Anterior cingulate cortex (tissue), 58 donors: Measurements from ENCODE around the gene ECM1.
A peak's percentile ranks its signal among the peaks of the same experiment; 100 is the strongest.

Experiments
- DNase-seq, 58 donors: peaks; one replicate each; lab custom pipeline; 2025; lab: John Stamatoyannopoulos, UW

ECM1 gene

DNA sequence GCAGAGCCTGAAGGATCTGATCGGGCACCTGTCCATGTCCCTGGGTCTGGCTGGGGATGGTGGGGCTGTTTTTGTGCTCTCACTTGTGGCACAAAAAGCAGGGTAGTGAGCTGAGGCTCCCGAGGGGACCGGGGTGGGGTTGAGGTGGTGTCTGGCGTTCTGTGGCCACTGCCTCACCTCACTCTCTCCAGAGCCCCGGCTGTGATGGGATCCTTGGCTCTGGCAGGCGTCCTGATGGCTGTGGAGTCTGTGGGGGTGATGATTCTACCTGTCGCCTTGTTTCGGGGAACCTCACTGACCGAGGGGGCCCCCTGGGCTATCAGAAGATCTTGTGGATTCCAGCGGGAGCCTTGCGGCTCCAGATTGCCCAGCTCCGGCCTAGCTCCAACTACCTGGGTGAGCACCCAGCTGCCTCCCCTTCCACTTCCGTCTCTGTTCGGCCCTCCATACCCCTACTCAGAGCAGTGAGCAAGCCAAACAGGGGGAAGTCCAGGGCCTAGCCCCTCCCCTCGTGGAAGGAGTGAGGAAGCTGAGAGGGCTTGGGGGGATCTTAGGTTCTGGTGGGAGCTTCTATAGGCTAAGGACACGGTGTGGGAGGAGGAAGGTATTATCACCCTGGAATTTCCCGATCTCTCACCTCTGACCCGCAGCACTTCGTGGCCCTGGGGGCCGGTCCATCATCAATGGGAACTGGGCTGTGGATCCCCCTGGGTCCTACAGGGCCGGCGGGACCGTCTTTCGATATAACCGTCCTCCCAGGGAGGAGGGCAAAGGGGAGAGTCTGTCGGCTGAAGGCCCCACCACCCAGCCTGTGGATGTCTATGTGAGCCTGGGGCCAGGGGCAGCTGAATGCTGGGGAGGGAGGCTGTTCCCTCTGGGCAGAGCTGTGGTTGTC is 48.3 kb downstream of the ECM1 start:
- DNase-seq = no peak

DNA sequence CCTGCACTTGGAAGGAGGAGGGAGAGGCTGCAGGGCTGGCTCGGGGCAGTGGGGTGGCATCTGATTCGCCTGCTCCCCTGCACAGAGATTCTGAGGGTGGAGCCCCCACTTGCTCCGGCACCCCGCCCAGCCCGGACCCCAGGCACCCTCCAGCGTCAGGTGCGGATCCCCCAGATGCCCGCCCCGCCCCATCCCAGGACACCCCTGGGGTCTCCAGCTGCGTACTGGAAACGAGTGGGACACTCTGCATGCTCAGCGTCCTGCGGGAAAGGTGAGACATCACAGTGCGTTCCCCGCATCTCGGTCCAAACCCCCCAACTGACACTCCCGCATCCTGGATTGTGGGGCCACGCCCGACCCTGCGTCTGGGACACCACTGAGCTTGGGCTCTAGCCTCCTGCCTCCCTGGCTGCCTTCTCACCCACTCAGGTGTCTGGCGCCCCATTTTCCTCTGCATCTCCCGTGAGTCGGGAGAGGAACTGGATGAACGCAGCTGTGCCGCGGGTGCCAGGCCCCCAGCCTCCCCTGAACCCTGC is 49.2 kb downstream of the ECM1 start:
- no peak for DNase-seq

DNA sequence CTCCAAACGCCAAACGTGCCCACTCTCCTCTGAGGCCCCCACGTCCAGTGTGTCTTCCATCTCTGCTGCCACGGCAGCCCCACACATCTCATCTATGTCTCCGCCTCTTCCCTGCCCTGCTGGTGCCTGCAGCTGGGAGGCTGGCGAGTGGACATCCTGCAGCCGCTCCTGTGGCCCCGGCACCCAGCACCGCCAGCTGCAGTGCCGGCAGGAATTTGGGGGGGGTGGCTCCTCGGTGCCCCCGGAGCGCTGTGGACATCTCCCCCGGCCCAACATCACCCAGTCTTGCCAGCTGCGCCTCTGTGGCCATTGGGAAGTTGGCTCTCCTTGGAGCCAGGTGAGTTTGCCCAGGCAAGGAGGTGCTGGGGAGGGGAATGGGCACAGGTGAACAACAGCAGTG is 49.9 kb downstream of the ECM1 start:
- no peak for DNase-seq

DNA sequence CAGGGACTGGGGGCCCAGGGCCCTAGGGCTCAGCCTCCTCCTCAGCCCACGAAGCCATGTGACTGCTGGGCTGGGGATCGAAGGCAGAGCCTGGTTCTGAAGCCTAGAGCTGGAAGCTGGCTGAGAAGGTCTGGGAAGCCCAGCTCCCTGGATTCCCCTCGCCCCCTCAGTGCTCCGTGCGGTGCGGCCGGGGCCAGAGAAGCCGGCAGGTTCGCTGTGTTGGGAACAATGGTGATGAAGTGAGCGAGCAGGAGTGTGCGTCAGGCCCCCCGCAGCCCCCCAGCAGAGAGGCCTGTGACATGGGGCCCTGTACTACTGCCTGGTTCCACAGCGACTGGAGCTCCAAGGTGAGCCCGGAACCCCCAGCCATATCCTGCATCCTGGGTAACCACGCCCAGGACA is 50.4 kb downstream of the ECM1 start:
- DNase-seq = no peak

DNA sequence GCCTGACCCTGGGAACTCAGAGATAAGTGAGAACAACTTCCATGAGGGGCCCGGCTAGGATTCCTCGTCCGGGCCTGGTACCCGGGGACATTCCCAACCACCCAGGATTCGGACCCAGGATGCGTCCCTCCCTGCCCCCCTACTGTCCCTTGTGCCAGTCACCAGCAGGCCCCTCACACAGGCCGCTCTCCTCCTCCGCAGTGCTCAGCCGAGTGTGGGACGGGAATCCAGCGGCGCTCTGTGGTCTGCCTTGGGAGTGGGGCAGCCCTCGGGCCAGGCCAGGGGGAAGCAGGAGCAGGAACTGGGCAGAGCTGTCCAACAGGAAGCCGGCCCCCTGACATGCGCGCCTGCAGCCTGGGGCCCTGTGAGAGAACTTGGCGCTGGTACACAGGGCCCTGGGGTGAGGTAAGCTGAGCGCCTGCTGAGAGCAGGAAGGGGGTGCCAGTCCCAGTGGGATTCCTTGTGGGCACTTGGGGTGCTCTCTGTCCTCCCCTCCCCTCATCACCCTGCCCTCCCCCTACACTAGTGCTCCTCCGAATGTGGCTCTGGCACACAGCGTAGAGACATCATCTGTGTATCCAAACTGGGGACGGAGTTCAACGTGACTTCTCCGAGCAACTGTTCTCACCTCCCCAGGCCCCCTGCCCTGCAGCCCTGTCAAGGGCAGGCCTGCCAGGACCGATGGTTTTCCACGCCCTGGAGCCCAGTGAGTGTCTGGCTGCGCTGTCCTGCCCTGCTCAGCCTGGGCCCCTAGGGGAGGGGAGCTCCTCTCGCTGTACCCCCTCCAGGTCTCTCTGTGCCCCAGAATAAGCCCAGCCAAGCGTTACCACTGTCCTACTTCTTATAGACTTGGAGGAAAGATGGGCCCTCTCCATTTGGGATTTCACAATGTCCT is 51.1 kb downstream of the ECM1 start:
- peak in 10 of 58 donors; percentile 7 to 30 (median 16) for DNase-seq

DNA sequence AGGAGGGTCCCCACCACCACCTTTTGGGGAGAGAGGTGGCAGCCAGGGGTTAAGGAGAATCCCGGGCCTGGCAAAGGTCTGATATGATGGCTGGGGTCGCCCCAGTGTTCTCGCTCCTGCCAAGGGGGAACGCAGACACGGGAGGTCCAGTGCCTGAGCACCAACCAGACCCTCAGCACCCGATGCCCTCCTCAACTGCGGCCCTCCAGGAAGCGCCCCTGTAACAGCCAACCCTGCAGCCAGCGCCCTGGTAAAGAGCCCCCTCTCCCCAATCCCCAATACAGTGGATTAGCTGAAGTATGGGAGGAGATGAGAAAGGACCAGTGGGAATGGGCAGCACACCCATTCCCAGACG is 51.7 kb downstream of the ECM1 start:
- DNase-seq = no peak

DNA sequence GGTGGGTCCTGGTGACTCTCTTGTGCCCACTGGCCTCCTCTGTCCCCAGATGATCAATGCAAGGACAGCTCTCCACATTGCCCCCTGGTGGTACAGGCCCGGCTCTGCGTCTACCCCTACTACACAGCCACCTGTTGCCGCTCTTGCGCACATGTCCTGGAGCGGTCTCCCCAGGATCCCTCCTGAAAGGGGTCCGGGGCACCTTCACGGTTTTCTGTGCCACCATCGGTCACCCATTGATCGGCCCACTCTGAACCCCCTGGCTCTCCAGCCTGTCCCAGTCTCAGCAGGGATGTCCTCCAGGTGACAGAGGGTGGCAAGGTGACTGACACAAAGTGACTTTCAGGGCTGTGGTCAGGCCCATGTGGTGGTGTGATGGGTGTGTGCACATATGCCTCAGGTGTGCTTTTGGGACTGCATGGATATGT is 52.1 kb downstream of the ECM1 start:
- peak in 44 of 58 donors; percentile 3 to 68 (median 32) for DNase-seq

DNA sequence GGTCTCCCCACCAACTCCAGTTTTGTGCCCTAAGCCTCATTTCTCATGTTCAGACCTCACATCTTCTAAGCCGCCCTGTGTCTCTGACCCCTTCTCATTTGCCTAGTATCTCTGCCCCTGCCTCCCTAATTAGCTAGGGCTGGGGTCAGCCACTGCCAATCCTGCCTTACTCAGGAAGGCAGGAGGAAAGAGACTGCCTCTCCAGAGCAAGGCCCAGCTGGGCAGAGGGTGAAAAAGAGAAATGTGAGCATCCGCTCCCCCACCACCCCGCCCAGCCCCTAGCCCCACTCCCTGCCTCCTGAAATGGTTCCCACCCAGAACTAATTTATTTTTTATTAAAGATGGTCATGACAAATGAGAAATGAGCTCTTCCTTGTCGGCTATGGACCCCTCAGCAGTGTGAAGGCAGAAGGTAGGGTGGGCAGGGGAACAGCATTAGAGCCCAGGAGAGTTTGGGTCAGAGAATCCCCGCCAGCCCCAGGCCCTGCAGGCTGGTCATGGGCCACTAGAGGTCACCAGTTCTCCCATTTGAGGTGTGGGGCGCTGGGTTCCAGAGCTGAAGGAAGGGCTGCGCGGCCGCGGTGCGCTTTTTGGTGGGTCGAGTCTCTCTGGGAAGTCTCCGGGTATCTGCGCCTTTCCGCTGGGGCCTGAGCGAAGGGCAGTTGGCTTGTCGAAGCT is 52.8 kb downstream of the ECM1 start:
- peak in 50 of 58 donors; percentile 56 to 93 (median 78) for DNase-seq

DNA sequence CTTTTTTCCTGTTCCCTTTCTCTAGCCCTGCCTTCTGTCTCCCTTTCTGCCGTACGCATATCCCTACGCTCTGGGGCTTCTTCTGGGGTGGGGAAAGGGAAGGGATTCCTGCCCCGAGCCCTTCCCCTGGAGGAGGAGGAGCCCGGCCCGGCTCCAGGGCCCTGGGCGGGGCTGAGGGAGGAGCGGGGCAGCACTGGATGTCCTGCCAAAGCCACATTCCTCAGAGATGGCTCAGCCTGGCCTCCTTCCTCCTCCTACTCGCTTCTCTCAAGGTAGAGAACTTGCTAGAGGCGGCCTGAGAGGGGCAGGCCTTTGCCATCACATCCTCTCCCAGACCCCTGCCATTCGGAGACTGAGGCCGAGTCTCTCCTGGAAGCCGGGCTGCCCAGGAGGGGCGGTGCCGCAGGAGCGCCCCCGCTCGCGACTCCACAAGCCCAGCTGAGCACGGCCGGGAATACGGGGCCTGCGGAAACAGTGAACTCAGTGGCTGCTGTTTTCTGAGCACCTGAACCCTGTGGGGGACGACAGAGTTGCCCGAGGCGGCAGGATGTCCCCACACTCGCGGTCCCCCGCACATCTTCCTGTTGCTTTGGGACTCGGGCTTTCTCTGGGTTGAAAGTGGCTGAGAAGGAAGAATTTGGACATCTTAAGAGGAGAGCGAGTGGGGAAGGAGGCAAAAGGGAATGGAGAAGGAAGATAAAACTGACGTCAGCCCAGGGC is 53.5 kb downstream of the ECM1 start:
- peak in 56 of 58 donors; percentile 46 to 94 (median 78) for DNase-seq

DNA sequence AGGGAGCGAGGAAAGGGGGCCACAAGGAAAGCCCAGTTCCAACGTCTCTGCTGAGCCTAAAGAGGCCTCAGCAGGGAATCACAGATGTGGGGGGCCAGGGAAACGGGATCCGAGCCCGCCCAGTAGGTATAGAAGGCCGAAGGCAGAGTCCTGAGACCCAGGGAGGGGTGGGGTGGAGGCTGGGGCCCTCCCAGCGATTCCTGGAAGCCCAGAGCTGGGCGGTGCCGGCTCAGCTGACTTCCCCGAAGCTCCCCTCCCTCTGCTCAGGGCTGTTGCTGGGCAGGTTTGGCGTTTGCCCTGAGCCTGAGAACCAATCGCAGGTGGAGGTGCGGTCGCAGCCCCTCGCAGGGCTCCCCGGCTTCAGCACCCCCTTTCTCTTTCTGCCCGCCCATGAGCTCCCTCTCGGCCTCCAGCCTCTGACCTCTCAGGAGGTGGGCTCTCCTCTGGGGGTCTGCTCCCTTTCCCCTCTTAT is 54.1 kb downstream of the ECM1 start:
- peak in 51 of 58 donors; percentile 15 to 83 (median 58) for DNase-seq

DNA sequence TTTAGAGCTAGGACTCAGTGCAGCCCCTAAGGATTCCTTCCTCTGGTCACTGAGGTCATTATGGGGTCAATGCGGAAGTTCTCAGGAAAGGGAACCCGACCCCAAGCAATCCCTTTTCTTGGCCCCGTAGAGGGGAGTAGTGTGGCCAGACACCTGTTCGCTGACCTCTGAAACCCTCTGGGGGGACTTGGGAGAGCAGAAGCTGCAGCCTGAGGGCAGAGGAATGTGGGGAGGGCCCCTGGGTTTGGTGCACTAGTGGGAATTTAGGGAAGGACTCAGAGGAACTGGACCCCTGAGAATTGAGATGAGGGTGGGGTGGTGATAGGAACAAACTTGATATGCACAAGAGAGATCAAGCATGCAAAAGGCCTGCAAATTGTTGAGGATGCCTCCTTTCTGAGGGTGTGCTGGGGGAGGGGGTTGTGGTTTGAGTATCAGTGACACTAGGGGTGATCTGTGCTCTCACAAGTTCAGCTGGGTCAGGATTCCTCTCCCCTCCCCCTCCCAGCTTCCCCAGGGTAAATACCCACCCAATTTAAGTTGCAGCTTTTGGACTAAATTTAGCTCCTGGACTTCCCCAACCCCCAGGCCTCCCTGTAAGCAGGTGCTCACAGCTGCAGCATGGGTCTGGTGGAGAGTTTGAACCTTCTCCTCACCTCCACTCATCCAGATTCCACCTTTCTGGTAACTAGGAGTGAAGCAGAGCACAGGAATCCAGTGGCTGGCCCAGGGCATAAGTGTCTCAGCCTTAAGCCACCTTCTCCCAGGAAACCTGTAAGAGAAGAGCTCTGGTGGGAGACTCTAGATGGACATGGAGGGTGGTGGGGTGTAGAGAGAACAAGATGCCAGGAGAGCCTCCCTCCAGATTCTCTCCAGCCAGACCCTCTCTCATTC is 54.8 kb downstream of the ECM1 start:
- DNase-seq = peak in 1 of 58 donors; percentile 21
